IPS-11a (cell line): ENCODE results near the gene CFAP54.

Experiments
- H3K4me3 ChIP-seq: one replicate; pipeline ENCODE4 v1.5.1; 2013; ENCODE audit warnings: low read depth, low read length, control low read depth

Gene CFAP54

GRCh38 chr12:96811083-96811482 is 321.7 kb downstream of the CFAP54 start:
- H3K4me3 ChIP-seq = no peak overlapping the region

GRCh38 chr12:96812153-96812552 is 322.8 kb downstream of the CFAP54 start:
- no peak overlapping the region for H3K4me3 ChIP-seq

GRCh38 chr12:96814200-96814599 is 324.8 kb downstream of the CFAP54 start:
- H3K4me3 ChIP-seq = no peak overlapping the region

GRCh38 chr12:96821592-96821991 is 332.2 kb downstream of the CFAP54 start:
- H3K4me3 ChIP-seq = no peak overlapping the region

DNA sequence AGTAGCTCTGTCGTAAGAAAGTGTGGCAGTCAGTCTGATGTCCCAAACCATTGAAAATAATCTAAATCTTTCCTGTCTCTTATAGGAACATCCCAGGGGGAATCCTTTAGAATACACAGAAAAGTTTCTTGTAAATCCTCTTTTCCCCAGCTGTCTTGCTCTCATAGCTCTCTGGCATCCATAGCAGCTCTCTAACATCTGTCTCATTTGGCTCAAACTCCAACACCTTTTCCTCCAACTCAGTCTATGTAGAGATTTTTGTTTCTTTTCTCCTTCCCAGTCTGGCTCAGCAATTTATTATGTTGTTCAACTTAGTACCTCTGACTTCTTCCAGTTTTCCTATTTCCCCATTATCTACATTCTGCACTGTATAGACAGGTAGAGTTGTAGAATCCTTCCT is 333.3 kb downstream of the CFAP54 start:
- H3K4me3 ChIP-seq = no peak overlapping the region

GRCh38 chr12:96824074-96824837 is 334.9 kb downstream of the CFAP54 start:
- H3K4me3 ChIP-seq = no peak overlapping the region

- no peak overlapping the region for H3K4me3 ChIP-seq
Observed at GRCh38 chr12:96824838-96825236, 335.5 kb downstream of the CFAP54 start.

- H3K4me3 ChIP-seq = no peak overlapping the region
Observed at GRCh38 chr12:96828169-96828789, 338.9 kb downstream of the CFAP54 start.

GRCh38 chr12:96829354-96829753 is 340.0 kb downstream of the CFAP54 start:
- H3K4me3 ChIP-seq = no peak overlapping the region

- no peak overlapping the region for H3K4me3 ChIP-seq
Observed at GRCh38 chr12:96831346-96831745, 342.0 kb downstream of the CFAP54 start.

DNA sequence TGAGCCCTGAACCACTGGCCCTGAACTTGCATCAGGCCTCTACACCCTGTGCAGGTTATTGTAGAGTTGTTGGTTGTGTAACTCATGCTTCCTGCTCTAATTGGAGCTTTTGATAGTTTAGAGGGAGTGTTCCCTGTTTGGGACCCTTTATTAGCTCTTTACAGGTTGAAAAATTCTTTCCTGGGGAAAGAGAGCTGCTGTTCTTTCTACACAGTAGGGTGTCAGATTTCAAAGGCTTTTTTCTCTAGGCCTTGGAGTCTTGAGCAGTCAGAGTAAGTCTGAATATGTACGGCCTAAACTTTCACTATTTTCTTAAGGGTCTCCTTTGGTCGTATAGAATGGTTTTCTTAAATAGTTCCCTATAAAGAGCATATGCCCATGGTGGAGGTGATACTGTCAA is 356.9 kb downstream of the CFAP54 start:
- H3K4me3 ChIP-seq = no peak overlapping the region

GRCh38 chr12:96850676-96851075 is 361.3 kb downstream of the CFAP54 start:
- no peak overlapping the region for H3K4me3 ChIP-seq

- H3K4me3 ChIP-seq = no peak overlapping the region
Observed at GRCh38 chr12:96858162-96858561, 368.8 kb downstream of the CFAP54 start.

DNA sequence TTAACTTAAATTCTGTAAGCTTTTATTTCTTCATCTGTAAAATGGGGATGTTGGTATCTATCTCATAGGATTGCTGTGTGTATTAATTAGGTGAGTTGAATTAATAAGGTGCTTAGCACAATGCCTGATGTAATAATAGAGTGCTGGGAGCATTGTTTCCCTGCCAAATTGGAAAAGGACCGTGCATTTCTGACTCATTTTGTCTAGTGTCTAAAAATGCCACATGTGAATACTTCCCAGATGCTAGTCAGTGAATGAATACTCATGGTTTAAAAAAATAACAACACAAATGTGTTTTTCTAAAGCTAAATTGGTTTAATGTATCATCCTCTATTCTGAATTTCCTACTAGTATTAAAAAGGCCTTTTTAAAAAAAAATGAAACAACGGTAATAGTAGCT is 372.3 kb downstream of the CFAP54 start:
- H3K4me3 ChIP-seq = no peak overlapping the region

DNA sequence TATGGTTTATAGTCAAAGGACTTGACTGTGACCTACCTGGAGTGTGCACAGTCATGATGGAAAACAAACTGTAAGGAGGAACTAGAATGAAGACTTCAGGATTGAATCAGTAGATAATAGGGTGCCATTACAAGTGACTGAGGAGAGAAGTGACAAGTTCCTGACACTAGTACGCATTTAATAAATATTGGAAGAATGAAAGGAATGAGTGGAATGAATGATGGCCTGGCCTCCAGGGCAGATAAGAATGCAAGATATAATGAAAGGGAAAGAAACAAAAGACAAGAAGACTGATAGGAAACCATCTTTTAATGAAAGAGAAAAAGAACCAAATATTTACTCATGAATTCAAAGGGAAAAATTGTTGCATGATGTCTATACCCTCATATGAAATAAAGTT is 372.9 kb downstream of the CFAP54 start:
- no peak overlapping the region for H3K4me3 ChIP-seq

DNA sequence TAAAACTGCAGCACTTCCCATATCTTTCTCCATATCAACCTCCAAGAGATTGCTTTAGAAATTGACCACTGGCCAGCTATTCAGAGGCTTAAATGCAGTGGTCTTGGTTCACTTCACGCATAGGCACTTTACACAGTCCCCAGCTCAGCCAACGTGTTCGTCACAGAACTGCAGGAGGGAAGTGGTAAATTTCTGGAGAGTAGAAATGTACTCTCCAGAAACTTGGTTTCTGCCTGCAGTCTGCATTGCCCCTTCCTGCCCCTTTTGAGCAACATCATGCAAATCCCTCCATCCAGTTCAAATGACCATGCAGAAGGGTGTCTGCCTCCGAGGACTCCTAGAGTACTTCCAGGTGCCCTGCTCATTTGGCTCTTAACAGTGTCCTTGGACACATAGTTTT is 375.0 kb downstream of the CFAP54 start:
- H3K4me3 ChIP-seq = no peak overlapping the region

DNA sequence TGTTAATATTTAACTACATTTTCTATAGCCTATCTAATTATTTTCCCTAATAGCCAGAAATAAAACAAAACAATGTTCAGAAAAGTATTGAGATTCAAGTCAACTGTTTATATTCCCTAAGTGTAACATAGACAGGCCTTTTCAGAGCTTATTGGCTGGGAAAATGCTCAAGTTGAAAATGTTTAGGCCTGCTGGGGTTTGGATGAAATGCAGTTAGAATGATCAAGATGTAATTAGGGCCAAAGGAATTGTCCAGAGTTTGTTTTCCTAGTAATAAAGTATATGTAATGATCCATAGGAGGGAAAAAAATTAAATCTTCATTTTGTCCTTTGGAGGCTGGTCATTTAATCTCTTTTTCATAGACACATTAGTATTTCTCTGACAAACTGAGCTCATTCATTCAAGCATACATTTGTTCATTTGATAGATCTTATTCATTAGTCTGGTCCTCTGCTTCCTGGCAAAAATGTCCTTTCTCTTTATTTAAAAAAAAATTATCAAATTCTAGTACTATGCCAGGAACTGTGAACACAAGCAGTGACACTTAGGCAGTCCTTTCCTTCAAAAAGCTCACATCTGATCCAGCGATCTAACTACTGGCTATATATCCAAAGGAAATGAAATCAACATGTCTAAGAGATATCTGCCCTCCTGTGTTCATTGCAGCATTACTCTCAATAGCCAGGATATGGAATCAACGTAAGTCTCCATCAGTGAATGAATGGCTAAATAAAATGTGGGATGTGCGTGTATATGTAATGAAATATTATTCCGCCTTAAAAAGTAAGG is 377.6 kb downstream of the CFAP54 start:
- no peak overlapping the region for H3K4me3 ChIP-seq

DNA sequence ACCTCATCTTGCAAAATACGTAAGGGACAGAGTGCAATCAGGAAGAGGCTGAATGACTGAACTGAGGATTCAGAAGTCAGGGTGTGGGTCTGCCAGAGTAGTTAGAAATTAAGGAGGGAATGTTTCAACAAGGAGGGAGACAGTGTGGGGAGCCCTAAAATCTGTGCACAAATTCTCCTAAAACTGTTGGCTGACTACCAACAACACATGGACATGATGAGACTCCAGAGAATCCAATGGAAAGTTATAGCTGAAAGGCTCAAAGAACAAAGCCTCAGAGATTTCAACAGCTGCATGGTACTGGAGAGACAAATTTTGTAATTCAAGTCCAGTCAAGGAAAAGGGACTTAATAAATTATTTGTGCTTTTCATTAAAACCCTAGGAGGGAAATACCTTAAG is 381.6 kb downstream of the CFAP54 start:
- no peak overlapping the region for H3K4me3 ChIP-seq

DNA sequence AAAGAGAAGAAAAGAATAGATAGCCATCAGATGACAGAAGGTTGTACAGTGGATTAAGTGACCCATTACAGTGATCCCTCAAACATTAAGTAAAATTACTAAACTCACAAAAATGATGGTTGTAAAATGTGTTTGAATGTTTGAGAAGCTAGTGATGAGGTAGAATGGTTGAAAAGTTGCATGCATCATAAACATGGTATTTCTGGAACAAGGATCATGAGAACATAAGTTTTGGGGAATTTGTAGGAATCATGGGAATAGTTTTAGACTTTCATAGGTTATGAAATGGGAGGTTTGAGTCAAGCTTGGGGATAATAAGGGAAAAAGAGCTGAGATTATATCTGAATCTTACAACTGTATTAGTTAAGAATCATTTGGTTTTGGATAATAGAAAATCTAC is 383.6 kb downstream of the CFAP54 start:
- no peak overlapping the region for H3K4me3 ChIP-seq

- no peak overlapping the region for H3K4me3 ChIP-seq
Observed at GRCh38 chr12:96874211-96874610, 384.8 kb downstream of the CFAP54 start.

DNA sequence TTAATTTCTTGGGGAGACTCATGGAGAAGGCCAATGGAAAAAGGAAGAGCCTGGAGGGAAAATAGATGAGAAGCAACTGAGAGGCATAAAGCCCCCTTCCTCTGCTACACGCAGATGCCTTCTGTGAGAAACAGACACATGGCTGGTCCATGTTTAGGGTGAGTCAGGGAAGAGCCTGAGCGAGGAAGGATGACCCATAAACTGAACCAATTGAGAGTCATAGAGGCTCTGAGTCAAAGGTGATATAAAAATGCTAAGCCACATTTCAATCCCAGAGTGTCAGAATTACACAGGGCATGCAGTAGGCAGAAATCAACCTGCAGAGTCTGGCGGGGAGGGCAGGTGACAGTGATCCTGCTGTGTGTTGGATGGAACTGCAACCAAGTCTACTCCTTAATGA is 387.6 kb downstream of the CFAP54 start:
- H3K4me3 ChIP-seq = no peak overlapping the region

- no peak overlapping the region for H3K4me3 ChIP-seq
Observed at GRCh38 chr12:96878704-96879103, 389.3 kb downstream of the CFAP54 start.
